ENCODE measurements around the gene CFAP46. TPM values are rescaled to one million over a fixed set of nuclear protein-coding genes. Genes with fewer than 3 reads are reported as not detected.
A peak's percentile ranks its signal among the peaks of the same experiment; 100 is the strongest.
"Not testable (repeated sequence)": the region's sequence is repeated elsewhere in the genome, so short reads cannot be mapped to it uniquely, and the experiment has no call there.

CFAP46 gene
- total RNA-seq, 2 donors from 2014 or later, result 0.45 TPM; not detected in 1

GRCh38 chr10:132847416-132847777 is 95.0 kb downstream of the CFAP46 start:
- no peak overlapping the region for H3K27ac Mint-ChIP-seq
- DNase-seq (ENCODE audit: low spot score in 2 of 2), result no peak
- H3K36me3 Mint-ChIP-seq, result peaks cover 6 to 7% of the 10 kb centered on the region in 2 donors
- ATAC-seq, result no peak
- H3K9me3 Mint-ChIP-seq, result peaks cover under 1 to 6% of the 10 kb centered on the region in 2 donors

- ATAC-seq (no peak), DNase-seq (ENCODE audit: low spot score in 2 of 2) (no peak)
- Mint-ChIP-seq H3K27ac (peak overlapping the region in 1 of 2 donors; percentile 44), H3K36me3 (peaks cover 12% of the 10 kb centered on the region in 2 donors), H3K9me3 (peaks cover 6 to 12% of the 10 kb centered on the region in 2 donors)
These were observed 95.5 kb downstream of the CFAP46 start for GRCh38 chr10:132846631-132847415.

GRCh38 chr10:132845780-132846595 is 96.4 kb downstream of the CFAP46 start:
- peaks cover 12 to 13% of the 10 kb centered on the region in 2 donors for H3K36me3 Mint-ChIP-seq
- peaks cover 6 to 14% of the 10 kb centered on the region in 2 donors for H3K9me3 Mint-ChIP-seq
- ATAC-seq, result no peak
- no peak overlapping the region for H3K27ac Mint-ChIP-seq
- peak in 1 of 2 donors; percentile 28 for DNase-seq (ENCODE audit: low spot score in 2 of 2)

GRCh38 chr10:132845041-132845551 is 97.3 kb downstream of the CFAP46 start:
- no peak for ATAC-seq
- Mint-ChIP-seq H3K9me3 (peaks cover 6 to 14% of the 10 kb centered on the region in 2 donors), H3K36me3 (peaks cover 12 to 13% of the 10 kb centered on the region in 2 donors), H3K27ac (no peak overlapping the region)
- DNase-seq (ENCODE audit: low spot score in 2 of 2), result peak in 1 of 2 donors; percentile 39

- no peak overlapping the region for H3K27ac Mint-ChIP-seq
- peaks cover 6 to 14% of the 10 kb centered on the region in 2 donors for H3K9me3 Mint-ChIP-seq
- H3K36me3 Mint-ChIP-seq, result peaks cover 12 to 13% of the 10 kb centered on the region in 2 donors
- ATAC-seq (no peak), DNase-seq (ENCODE audit: low spot score in 2 of 2) (no peak)
These were observed 98.1 kb downstream of the CFAP46 start for GRCh38 chr10:132844069-132844809.

GRCh38 chr10:132843276-132843675 is 99.1 kb downstream of the CFAP46 start:
- not testable (repeated sequence) for H3K27ac Mint-ChIP-seq; ATAC-seq; DNase-seq (ENCODE audit: low spot score in 2 of 2)
- Mint-ChIP-seq H3K36me3 (peaks cover 12 to 13% of the 10 kb centered on the region in 2 donors), H3K9me3 (peaks cover 6 to 14% of the 10 kb centered on the region in 2 donors)

DNA sequence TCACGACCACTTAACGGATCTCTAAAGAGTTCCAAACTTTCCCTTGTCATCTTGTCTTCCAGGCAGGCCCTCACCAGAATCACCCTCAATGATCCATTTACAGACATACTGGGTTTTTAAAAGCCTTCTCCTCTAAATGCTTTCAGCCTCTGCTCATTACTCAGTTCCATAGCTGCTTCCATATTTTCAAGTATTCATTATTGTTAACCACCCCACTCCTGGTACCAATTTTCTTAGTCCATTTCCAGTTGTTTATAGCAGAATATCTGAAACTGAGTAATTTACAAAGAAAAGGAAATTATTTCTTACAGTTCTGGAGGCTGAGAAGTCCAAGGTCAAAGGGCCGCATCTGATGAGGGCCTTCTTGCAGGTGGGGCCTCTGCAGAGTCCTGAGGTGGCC is 100.0 kb downstream of the CFAP46 start:
- no peak for DNase-seq (ENCODE audit: low spot score in 2 of 2)
- Mint-ChIP-seq H3K9me3 (peaks cover 6 to 14% of the 10 kb centered on the region in 2 donors), H3K36me3 (peaks cover 12 to 13% of the 10 kb centered on the region in 2 donors), H3K27ac (no peak overlapping the region)
- no peak for ATAC-seq

- H3K9me3 Mint-ChIP-seq, result peaks cover 9 to 14% of the 10 kb centered on the region in 2 donors
- peaks cover 12 to 13% of the 10 kb centered on the region in 2 donors for H3K36me3 Mint-ChIP-seq
- DNase-seq (ENCODE audit: low spot score in 2 of 2), result no peak
- no peak overlapping the region for H3K27ac Mint-ChIP-seq
- no peak for ATAC-seq
These were observed 100.8 kb downstream of the CFAP46 start for GRCh38 chr10:132841615-132841975.

- Mint-ChIP-seq H3K27ac (no peak overlapping the region), H3K9me3 (peaks cover 9 to 14% of the 10 kb centered on the region in 2 donors), H3K36me3 (peaks cover 12 to 13% of the 10 kb centered on the region in 2 donors)
- no peak for DNase-seq (ENCODE audit: low spot score in 2 of 2)
- no peak for ATAC-seq
These were observed 101.4 kb downstream of the CFAP46 start for GRCh38 chr10:132840698-132841614.

GRCh38 chr10:132839061-132839460 is 103.3 kb downstream of the CFAP46 start:
- no peak for ATAC-seq
- Mint-ChIP-seq H3K36me3 (peaks cover 12 to 13% of the 10 kb centered on the region in 2 donors), H3K27ac (peak overlapping the region in 1 of 2 donors; percentile 17), H3K9me3 (peaks cover 9 to 14% of the 10 kb centered on the region in 2 donors)
- DNase-seq (ENCODE audit: low spot score in 2 of 2), result peak in 1 of 2 donors; percentile 25

DNA sequence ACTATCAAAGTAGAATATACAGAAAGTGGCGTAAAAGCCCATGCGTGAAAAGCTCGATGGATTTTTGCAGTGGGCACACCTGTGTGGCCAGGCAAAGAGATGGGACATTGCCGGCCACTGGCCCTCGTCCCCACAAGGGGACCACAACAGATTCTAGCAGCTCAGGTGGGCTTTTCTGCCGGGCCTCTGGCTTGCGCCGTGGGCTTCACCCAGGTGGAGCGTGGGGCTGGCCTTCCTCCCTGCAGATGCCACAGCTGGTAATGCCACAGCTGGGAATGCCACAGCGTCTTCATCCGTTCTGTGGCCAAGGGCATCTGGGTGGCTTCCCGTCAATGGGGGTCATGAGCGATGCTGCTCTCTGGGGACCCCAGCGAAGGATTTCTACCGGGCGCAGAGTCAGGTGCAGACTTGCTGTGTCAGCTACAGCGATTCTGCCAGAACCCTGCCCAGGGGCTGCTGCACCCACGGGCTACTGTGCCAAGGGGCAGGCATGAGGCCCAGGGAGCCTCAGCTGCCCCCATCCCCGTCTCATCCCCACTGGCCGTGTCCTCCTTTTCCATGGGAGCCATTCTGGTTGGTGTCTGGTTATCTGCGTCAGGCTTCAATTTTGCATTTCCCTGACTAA is 103.9 kb downstream of the CFAP46 start:
- Mint-ChIP-seq H3K9me3 (peaks cover 9 to 14% of the 10 kb centered on the region in 2 donors), H3K36me3 (peaks cover 12 to 13% of the 10 kb centered on the region in 2 donors)
- ATAC-seq, result no peak

GRCh38 chr10:132837905-132838304 is 104.5 kb downstream of the CFAP46 start:
- no peak for ATAC-seq
- Mint-ChIP-seq H3K36me3 (peaks cover 11% of the 10 kb centered on the region in 2 donors), H3K9me3 (peaks cover 9 to 12% of the 10 kb centered on the region in 2 donors), H3K27ac (no peak overlapping the region)
- DNase-seq (ENCODE audit: low spot score in 2 of 2), result peak in 1 of 2 donors; percentile 34

More for the DNA sequence above, 103.9 kb downstream of the CFAP46 start:
- H3K27ac Mint-ChIP-seq, result no peak overlapping the region
- DNase-seq (ENCODE audit: low spot score in 2 of 2), result peak in 1 of 2 donors; percentile 46

- H3K27ac Mint-ChIP-seq, result no peak overlapping the region
- ATAC-seq (peak; percentile 52 to 58), DNase-seq (ENCODE audit: low spot score in 2 of 2) (peak; percentile 57 to 60)
- H3K9me3 Mint-ChIP-seq, result peaks cover 3 to 4% of the 10 kb centered on the region in 2 donors
- H3K36me3 Mint-ChIP-seq, result peaks cover 1 to 2% of the 10 kb centered on the region in 2 donors
These were observed 105.4 kb downstream of the CFAP46 start for GRCh38 chr10:132836832-132837540.

DNA sequence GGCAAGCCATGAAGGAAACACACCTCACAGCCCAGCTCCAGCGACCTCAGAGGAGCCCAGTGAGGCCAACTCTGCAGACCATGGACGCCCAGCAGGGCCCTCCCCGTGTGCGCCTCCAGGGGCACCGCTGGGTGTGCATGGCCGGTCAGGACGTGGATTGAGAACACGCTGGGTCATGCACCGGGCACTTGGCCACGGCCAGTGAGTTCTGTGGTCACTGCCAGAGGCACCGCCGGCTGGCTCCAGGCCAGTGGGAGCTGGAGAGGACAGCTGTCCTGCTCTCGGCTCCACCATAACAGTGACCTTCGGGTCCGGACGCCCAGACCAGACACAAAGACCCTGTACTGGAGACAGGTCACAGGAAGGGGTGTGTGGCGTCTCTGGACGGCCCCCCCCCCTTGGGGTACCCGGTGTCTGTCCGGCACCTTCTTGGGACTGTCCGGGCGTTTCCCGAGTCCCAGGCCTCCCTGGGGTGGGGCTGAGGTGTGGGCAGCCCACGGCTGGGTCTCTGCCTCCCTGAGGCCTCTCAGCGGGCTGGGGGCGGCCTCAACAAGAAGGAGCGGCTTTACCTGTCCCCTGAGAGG is 106.0 kb downstream of the CFAP46 start:
- Mint-ChIP-seq H3K36me3 (no peaks in the 10 kb centered on the region), H3K27ac (no peak overlapping the region), H3K9me3 (peaks cover 0 to 3% of the 10 kb centered on the region in 2 donors)
- DNase-seq (ENCODE audit: low spot score in 2 of 2), result peak in 1 of 2 donors; percentile 51
- no peak for ATAC-seq
